HG03159 (cell line): ENCODE data around the gene WRAP73.
"Not testable (repeated sequence)": the region's sequence is repeated elsewhere in the genome, so short reads cannot be mapped to it uniquely, and the experiment has no call there.

Source experiments
- ATAC-seq: cut with Tn5 transposase; IDR thresholded peaks from one replicate; pipeline ENCODE4 v1.9.1; 2021; ENCODE audit warnings: mild to moderate bottlenecking, moderate library complexity; ENCODE audit not compliant: unreplicated experiment

WRAP73 gene

GRCh38 chr1:3599286-3599811 lies 50.6 kb downstream of the WRAP73 start:
- ATAC-seq, result no peak

- ATAC-seq, result no peak
Observed at GRCh38 chr1:3598522-3599285, 51.2 kb downstream of the WRAP73 start.

- no peak for ATAC-seq
Observed at GRCh38 chr1:3598051-3598491, 51.8 kb downstream of the WRAP73 start.

GRCh38 chr1:3597599-3597964 lies 52.3 kb downstream of the WRAP73 start:
- ATAC-seq, result no peak

GRCh38 chr1:3596663-3597598 lies 53.0 kb downstream of the WRAP73 start:
- ATAC-seq, result no peak

GRCh38 chr1:3595949-3596348 lies 54.0 kb downstream of the WRAP73 start:
- ATAC-seq, result no peak

GRCh38 chr1:3594706-3595377 lies 55.1 kb downstream of the WRAP73 start:
- ATAC-seq, result no peak

GRCh38 chr1:3593745-3594144 lies 56.2 kb downstream of the WRAP73 start:
- ATAC-seq, result no peak

GRCh38 chr1:3593334-3593733 lies 56.6 kb downstream of the WRAP73 start:
- ATAC-seq, result no peak

- ATAC-seq, result no peak
Observed at GRCh38 chr1:3590951-3591865, 58.7 kb downstream of the WRAP73 start.

GRCh38 chr1:3590139-3590763 lies 59.7 kb downstream of the WRAP73 start:
- no peak for ATAC-seq

- no peak for ATAC-seq
Observed at GRCh38 chr1:3588395-3588794, 61.5 kb downstream of the WRAP73 start.

GRCh38 chr1:3586986-3587759 lies 62.7 kb downstream of the WRAP73 start:
- no peak for ATAC-seq

- no peak for ATAC-seq
Observed at GRCh38 chr1:3585940-3586568, 63.8 kb downstream of the WRAP73 start.

GRCh38 chr1:3585353-3585868 lies 64.5 kb downstream of the WRAP73 start:
- not testable (repeated sequence) for ATAC-seq

- no peak for ATAC-seq
Observed at GRCh38 chr1:3584915-3585314, 65.0 kb downstream of the WRAP73 start.

- ATAC-seq, result not testable (repeated sequence)
Observed at GRCh38 chr1:3583751-3584150, 66.2 kb downstream of the WRAP73 start.
